ENCODE measurements around the gene PRR19.

PRR19 gene

DNA sequence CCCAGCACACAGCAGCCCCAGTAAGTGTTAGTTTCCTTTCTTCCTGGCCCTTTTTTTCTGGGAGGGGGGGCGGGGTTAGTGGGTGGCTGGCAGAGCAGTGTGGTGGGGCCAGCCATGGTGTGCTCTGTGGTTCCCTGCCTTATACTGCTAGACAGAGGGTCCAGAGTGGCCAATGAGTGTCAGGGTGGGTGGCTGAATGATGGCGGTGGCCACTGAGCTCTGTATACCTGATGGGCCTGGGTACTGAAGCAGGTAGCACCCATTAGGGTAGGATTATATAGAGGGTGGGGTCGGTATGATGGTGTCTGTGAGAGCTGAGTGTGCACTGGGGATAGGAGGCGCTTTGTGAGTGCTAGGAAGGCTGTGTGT lies 19.1 kb upstream of the PRR19 start:
- no peak overlapping the region for H3K4me3 ChIP-seq (ENCODE audit: insufficient read depth, low read length, poor library complexity, severe bottlenecking)
- no peaks in the 10 kb centered on the region for H3K27me3 ChIP-seq (ENCODE audit: low read length)
- peak overlapping the region; percentile 62 for H3K4me2 ChIP-seq (ENCODE audit: low read depth, low read length, poor library complexity, severe bottlenecking)
- no peaks in the 10 kb centered on the region for H3K9me2 ChIP-seq (replicated peaks; ENCODE audit: insufficient read depth, low read length)
- H2AFZ ChIP-seq (ENCODE audit: low read depth, low read length, severe bottlenecking): no peak overlapping the region
- no peak for TF ChIP-seq CTCF (IDR thresholded peaks at IDR 0.05; ENCODE audit: insufficient read depth, low read length, poor library complexity, severe bottlenecking)
- no peak for TF ChIP-seq EZH2phosphoT487 (conservative IDR thresholded peaks at IDR 0.05; ENCODE audit: low read length)
- H3K9ac ChIP-seq (ENCODE audit: low read length): peak overlapping the region; percentile 91
- peak overlapping the region; percentile 89 for H3K27ac ChIP-seq (ENCODE audit: low read depth, low read length)
- H3K36me3 ChIP-seq (ENCODE audit: low read length): no peaks in the 10 kb centered on the region
- H3F3A ChIP-seq (ENCODE audit: insufficient read depth): peaks cover 24% of the 10 kb centered on the region
- H3K9me3 ChIP-seq (ENCODE audit: insufficient read depth, low read length): no peaks in the 10 kb centered on the region
- peaks cover 15% of the 10 kb centered on the region; the same call in 1 of the 2 replicates for H3K79me2 ChIP-seq (ENCODE audit: insufficient read depth, low read length)
- no peaks in the 10 kb centered on the region for H4K20me1 ChIP-seq (ENCODE audit: low read depth, low read length)

DNA sequence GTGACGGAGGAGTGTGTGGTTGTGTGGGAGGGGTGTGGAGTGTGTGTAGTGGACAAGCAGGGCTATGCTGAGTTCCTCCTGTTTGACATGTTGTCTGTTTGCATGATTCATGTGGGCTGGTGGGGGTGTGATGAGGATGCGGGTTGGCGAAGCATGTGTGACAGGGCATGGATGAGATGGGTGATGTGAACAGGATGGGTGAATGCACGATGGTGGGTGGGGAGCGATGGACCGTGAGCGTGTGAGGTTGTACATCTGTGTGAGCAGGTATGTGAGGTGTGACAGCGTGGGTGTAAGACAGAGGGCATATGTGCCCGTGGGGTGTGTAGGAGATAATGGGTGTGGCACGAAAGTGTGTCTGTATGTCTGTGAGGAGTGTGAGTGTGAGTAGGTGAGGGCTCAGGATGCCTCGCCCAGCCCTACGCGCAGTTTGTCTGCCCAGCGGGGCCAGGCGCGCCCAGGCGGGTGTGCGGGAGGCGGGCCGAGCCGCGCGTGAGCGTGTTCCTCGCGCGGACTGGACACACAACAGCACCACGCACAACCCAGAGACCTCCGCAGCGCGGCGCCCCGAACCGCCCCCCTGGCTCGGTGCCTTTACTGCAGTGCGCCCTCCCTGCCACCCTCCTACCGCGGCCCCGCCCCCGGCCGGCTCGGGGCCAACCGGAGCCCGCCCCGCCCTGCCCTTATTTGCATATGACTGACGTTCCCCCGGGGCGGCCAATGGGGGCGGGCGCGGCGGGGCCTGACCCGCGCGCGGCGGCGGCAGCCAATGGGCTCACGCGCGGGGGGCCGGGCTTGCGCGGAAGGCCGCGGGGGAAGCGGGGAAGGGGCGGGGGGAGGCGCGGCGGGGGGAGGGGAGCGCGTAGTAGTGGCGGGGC lies 18.5 kb upstream of the PRR19 start:
- peak overlapping the region; percentile 89 for H3K27ac ChIP-seq (ENCODE audit: low read depth, low read length)
- peak overlapping the region; percentile 49 for H3K4me3 ChIP-seq (ENCODE audit: insufficient read depth, low read length, poor library complexity, severe bottlenecking)
- H3K9ac ChIP-seq (ENCODE audit: low read length): peak overlapping the region; percentile 67
- H3K4me2 ChIP-seq (ENCODE audit: low read depth, low read length, poor library complexity, severe bottlenecking): peak overlapping the region; percentile 62
- TF ChIP-seq CTCF (IDR thresholded peaks at IDR 0.05; ENCODE audit: insufficient read depth, low read length, poor library complexity, severe bottlenecking) (no peak), EZH2phosphoT487 (conservative IDR thresholded peaks at IDR 0.05; ENCODE audit: low read length) (no peak)
- H4K20me1 ChIP-seq (ENCODE audit: low read depth, low read length): no peaks in the 10 kb centered on the region
- no peaks in the 10 kb centered on the region for H3K36me3 ChIP-seq (ENCODE audit: low read length)
- H3K9me3 ChIP-seq (ENCODE audit: insufficient read depth, low read length): no peaks in the 10 kb centered on the region
- no peaks in the 10 kb centered on the region for H3K9me2 ChIP-seq (replicated peaks; ENCODE audit: insufficient read depth, low read length)
- H3F3A ChIP-seq (ENCODE audit: insufficient read depth): peaks cover 24% of the 10 kb centered on the region
- no peaks in the 10 kb centered on the region for H3K27me3 ChIP-seq (ENCODE audit: low read length)
- peaks cover 15% of the 10 kb centered on the region; the same call in 1 of the 2 replicates for H3K79me2 ChIP-seq (ENCODE audit: insufficient read depth, low read length)
- H2AFZ ChIP-seq (ENCODE audit: low read depth, low read length, severe bottlenecking): no peak overlapping the region

GRCh38 chr19:42284066-42284501 lies 17.8 kb upstream of the PRR19 start:
- Histone ChIP-seq H2AFZ (ENCODE audit: low read depth, low read length, severe bottlenecking) (no peak overlapping the region), H3K9ac (ENCODE audit: low read length) (peak overlapping the region; percentile 48; the same call in 1 of the 2 replicates), H4K20me1 (ENCODE audit: low read depth, low read length) (no peaks in the 10 kb centered on the region), H3F3A (ENCODE audit: insufficient read depth) (peaks cover 24% of the 10 kb centered on the region), H3K9me2 (replicated peaks; ENCODE audit: insufficient read depth, low read length) (no peaks in the 10 kb centered on the region), H3K4me3 (ENCODE audit: insufficient read depth, low read length, poor library complexity, severe bottlenecking) (peak overlapping the region; percentile 49), H3K27ac (ENCODE audit: low read depth, low read length) (peak overlapping the region; percentile 67), H3K9me3 (ENCODE audit: insufficient read depth, low read length) (no peaks in the 10 kb centered on the region), H3K4me2 (ENCODE audit: low read depth, low read length, poor library complexity, severe bottlenecking) (no peak overlapping the region), H3K36me3 (ENCODE audit: low read length) (no peaks in the 10 kb centered on the region), H3K27me3 (ENCODE audit: low read length) (no peaks in the 10 kb centered on the region), H3K79me2 (ENCODE audit: insufficient read depth, low read length) (peaks cover 15% of the 10 kb centered on the region; the same call in 1 of the 2 replicates)
- TF ChIP-seq CTCF (IDR thresholded peaks at IDR 0.05; ENCODE audit: insufficient read depth, low read length, poor library complexity, severe bottlenecking) (no peak), EZH2phosphoT487 (conservative IDR thresholded peaks at IDR 0.05; ENCODE audit: low read length) (no peak)

All from SU-DHL-6 (cell line).